ENCODE measurements around the gene CHP1. TPM values are rescaled to one million over a fixed set of nuclear protein-coding genes. Genes with fewer than 3 reads are reported as not detected.

CHP1 gene
- total and polyA plus RNA-seq, 9 of the 15 experiments (the other 6 are each of a cell fraction or from before 2014, with no cell fraction given): 31.7 to 83.4 (median 67.6) TPM

DNA sequence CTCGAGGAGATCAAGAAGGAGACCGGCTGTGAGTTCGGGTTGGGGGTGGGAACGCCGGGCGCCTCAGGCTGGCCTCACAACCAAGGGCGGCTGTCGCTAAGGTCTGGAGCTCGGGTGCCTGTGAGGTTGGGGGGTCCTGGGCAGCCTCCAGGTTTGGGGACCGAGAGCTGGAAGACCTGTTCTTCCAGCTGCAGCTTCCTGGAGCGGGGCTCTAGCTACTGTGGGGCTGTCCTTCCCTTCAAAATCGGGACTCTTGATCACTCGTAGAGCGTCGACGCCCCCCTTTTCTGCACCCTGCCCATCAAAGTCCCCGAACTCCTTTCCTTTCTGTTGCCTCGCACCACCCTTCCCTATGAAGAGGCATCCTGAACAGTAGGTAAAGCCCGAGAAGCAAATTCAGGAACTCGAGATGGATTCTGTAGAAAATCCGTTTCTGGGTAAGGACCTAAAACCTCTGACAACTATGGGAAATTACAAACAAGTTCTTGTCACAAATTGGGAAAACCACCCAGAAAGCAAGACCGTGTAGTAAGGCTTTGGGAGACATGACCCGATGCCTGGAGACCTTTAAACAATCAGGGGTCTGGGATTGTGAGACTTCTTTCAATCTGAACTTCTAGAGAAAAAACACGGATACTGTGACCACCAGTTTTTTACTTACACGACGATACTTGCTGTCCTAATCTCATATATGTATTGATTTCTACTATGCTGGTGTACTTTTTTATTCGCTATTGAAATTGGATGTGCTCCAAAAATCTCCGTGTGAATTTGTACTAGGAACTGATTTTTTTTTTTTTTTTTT, 556 bp downstream of the CHP1 start:
- peak overlapping the region; percentile 75 for H3K4me3 ChIP-seq
- no peaks in the 10 kb centered on the region; the same call in 1 of the 2 replicates for H3K9me3 ChIP-seq (replicated peaks; ENCODE audit: control insufficient read depth, insufficient read depth, low read depth, low read length)
- peak; percentile 68 for ATAC-seq
- no peak for FAIRE-seq
- no peaks in the 10 kb centered on the region for H3K27me3 ChIP-seq (ENCODE audit: control insufficient read depth in 2 of 2, insufficient read depth in 2 of 2, low read length in 2 of 2)
- H3K79me2 ChIP-seq (ENCODE audit: control insufficient read depth, insufficient read depth, low read length): peaks cover 47% of the 10 kb centered on the region
- ChIA-PET POLR2A (interaction anchor here (0.5 to 2.1 kb wide), 17 partner anchors 9 to 267 kb away, joined by 3 to 14 read pairs (median 4); partner anchors contain the start of gene INO80), CTCF (ENCODE audit: low intra/inter-chr PET ratio) (interaction anchor here (0.6 to 0.7 kb wide), 3 partner anchors 20 to 477 kb away, joined by 3 read pairs; no protein-coding TSS in a partner anchor)
- in situ Hi-C loops (cut with MboI) (no loop called here), intact Hi-C loops (cut with micrococcal nuclease) (loop anchor here (2.0 kb wide), 3 partner anchors 53 to 115 kb away; partner anchors contain the start of genes INO80, NUSAP1 and OIP5)
- BruUV-seq (replicated peaks): TSS peak; percentile 42
- WGBS (ENCODE audit: insufficient coverage, low coverage, missing lambda C conversion rate): 2% methylated on average over 28 of the region's 28 CpGs
- no peaks in the 10 kb centered on the region for H4K20me1 ChIP-seq (replicated peaks; ENCODE audit: control insufficient read depth, insufficient read depth, low read length)
- peak overlapping the region; percentile 82 to 96 for H3K9ac ChIP-seq (ENCODE audit: insufficient read depth in 1 of 2, low read depth in 2 of 2, low read length in 2 of 2)
- peak overlapping the region; percentile 90 for H3K4me2 ChIP-seq (ENCODE audit: insufficient read depth, low read length)
- no peaks in the 10 kb centered on the region for H3K9me1 ChIP-seq (ENCODE audit: control insufficient read depth, insufficient read depth, low read length)
- peaks cover 18% of the 10 kb centered on the region; the same call in 1 of the 3 replicates for H3K36me3 ChIP-seq (ENCODE audit: control insufficient read depth, insufficient read depth, low read length)
- peaks cover 20 to 31% of the 10 kb centered on the region in 2 experiments for H3K4me1 ChIP-seq (replicated peaks in 1 of 2; ENCODE audit: control insufficient read depth in 2 of 2, insufficient read depth in 2 of 2, low read length in 2 of 2)
- H3K27ac ChIP-seq (ENCODE audit: extremely low read depth, low read depth, low read length): peak overlapping the region; percentile 93
- peak overlapping the region; percentile 97 for H2AFZ ChIP-seq (ENCODE audit: low read depth, low read length)
- no peak for DNase-seq (ENCODE audit: extremely low read depth in 1 of 4, low spot score in 3 of 4)
- TF ChIP-seq BCL6 (CRISPR knock-in tag; IDR thresholded peaks at IDR 0.05) (no peak), NFYB (IDR thresholded peaks at IDR 0.05; ENCODE audit: extremely low read depth, insufficient read length) (no peak), FOXK1 (CRISPR knock-in tag; IDR thresholded peaks at IDR 0.05; ENCODE audit: borderline replicate concordance) (no peak), THRAP3 (IDR thresholded peaks at IDR 0.05; ENCODE audit: borderline replicate concordance) (no peak), NCOR1 (IDR thresholded peaks at IDR 0.05) (no peak), XRCC4 (IDR thresholded peaks at IDR 0.05; ENCODE audit: extremely low read depth, insufficient read depth, insufficient read length) (no peak), FOXA3 (CRISPR knock-in tag; conservative IDR thresholded peaks at IDR 0.05 in 1 of 2, IDR thresholded peaks at IDR 0.05 in 1 of 2) (peak in 1 of 2 experiments; percentile 47; a peak in 1 of 4 replicates), SRSF9 (IDR thresholded peaks at IDR 0.05; ENCODE audit: borderline replicate concordance, low read depth, low read length) (no peak), SNRNP70 (optimal IDR thresholded peaks at IDR 0.05; ENCODE audit: low read depth, low read length) (no peak), TRIM28 (IDR thresholded peaks at IDR 0.05) (no peak), KAT2B (IDR thresholded peaks at IDR 0.05; ENCODE audit: low read depth, low read length) (no peak), ZNF140 (CRISPR knock-in tag; IDR thresholded peaks at IDR 0.05) (no peak), COPS2 (conservative IDR thresholded peaks at IDR 0.05) (no peak), SNIP1 (IDR thresholded peaks at IDR 0.05; ENCODE audit: low read depth) (no peak), E2F3 (CRISPR knock-in tag; IDR thresholded peaks at IDR 0.05) (peak; percentile 23; the same call in 1 of the 2 replicates), ILF3 (IDR thresholded peaks at IDR 0.05; ENCODE audit: borderline replicate concordance) (no peak), MEF2A (IDR thresholded peaks at IDR 0.05; ENCODE audit: control insufficient read depth, low read depth, low read length) (no peak), ZNF24 (IDR thresholded peaks at IDR 0.05) (no peak), THRB (CRISPR knock-in tag; conservative IDR thresholded peaks at IDR 0.05) (no peak)
- TF ChIP-seq, protein P1, sequence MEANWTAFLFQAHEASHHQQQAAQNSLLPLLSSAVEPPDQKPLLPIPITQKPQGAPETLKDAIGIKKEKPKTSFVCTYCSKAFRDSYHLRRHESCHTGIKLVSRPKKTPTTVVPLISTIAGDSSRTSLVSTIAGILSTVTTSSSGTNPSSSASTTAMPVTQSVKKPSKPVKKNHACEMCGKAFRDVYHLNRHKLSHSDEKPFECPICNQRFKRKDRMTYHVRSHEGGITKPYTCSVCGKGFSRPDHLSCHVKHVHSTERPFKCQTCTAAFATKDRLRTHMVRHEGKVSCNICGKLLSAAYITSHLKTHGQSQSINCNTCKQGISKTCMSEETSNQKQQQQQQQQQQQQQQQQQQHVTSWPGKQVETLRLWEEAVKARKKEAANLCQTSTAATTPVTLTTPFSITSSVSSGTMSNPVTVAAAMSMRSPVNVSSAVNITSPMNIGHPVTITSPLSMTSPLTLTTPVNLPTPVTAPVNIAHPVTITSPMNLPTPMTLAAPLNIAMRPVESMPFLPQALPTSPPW (CRISPR knock-in tag; IDR thresholded peaks at IDR 0.05): no peak; the same call in 1 of the 2 replicates

Data from K562 (cell line).